DMS53 (cell line): ENCODE data around the gene MIGA2.

Experiments used
- DNase-seq: peaks from one replicate; lab custom pipeline; 2025; lab: John Stamatoyannopoulos, UW

Gene MIGA2

DNA sequence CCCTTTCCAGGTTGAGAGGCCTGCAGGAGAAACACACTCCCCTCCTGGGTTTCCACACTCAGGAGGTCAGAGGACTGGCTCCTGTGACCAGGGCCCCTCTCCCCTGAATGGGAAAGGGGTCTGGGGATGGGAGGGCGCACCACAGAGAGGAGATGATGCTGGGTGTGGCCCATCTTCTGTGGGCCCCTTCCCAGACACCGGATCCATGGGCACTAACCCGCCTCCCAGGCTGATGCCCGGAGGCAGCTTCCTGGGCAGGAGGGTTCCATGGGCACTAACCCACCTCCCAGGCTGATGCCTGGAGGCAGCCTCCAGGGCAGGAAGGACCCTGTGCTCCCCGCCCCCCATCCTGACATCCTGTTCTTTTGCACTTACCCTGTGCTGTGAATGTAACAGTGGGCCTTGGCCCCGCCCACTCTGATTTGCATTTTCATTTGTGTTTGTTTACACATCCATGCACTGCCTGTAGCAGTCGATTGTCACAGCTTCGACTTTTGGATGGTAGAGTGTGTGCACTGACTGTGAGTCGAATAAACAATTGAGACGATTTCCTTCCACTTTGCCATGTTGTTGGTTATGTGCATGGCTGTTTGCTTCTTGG, 35.2 kb downstream of the MIGA2 start:
- no peak for DNase-seq

- no peak for DNase-seq
Measured at GRCh38 chr9:129072171-129072570, 35.7 kb downstream of the MIGA2 start.

- DNase-seq, result no peak
Measured at GRCh38 chr9:129073404-129073803, 37.0 kb downstream of the MIGA2 start.

DNA sequence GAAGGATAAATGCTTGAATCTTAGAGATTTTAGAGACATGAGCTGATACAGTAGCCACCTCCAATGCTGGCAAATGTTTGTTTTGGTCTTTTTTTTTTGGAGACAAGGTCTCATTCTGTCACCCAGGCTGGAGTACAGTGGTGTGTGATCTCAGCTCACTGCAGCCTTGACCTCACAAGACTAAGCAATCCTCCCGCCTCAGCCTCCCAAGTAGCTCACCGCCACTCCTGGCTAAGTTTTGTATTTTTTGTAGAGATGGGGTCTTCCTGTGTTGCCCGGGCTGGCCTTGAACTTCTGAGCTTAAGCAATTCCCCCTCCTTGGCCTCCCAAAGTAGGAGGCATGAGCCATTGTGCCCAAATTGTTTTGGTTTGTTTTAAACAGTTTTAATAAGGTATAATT, 37.7 kb downstream of the MIGA2 start:
- no peak for DNase-seq

DNA sequence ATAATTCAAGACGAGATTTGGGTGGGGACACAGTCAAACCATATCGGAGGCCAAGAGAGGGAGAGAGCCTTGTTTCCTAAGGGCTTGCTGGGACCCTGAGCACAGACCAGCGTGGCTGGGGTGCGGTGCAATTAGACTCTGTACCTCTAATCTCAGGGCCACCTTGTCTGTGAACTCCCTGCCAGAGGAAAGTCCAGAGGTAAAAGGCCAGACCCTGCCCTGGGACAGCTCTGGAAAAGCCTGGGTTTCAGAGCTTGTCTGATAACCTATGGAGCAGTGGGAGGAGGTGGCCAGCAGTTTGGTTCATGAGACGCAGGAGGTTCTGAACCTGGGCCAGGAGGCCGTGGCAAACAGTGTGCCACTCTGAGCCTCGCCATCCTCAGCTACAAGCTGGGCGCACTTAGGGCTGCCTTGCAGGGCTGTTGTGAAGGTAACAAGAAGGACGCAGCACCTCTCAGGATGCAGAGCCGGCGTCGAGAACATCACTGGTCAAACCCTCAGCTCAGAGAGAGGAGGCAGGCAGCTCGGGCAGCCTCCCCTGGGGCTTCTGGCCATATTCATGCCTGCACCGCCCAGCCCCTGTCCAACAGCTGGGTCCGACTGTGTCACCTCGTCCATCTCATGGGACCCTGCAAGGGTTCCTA, 39.7 kb downstream of the MIGA2 start:
- no peak for DNase-seq

DNA sequence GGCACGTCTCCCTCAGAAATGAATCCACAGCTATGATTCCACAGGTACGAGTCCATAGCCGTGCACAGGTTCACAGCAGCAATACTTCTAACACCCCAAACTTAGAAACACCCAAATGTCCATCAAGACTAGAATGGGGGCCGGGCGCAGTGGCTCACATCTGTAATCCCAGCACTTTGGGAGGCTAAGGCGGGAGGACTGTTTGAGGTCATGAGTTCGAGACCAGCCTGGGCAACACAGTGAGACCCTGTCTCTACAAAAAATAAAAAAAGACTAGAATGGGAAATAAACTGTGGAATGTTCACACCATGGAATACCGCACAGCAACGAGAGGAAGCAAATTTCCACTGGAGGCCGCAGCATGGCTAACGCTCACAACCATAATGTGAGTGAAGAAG, 40.2 kb downstream of the MIGA2 start:
- no peak for DNase-seq

- DNase-seq, result no peak
Measured at GRCh38 chr9:129077236-129077635, 40.8 kb downstream of the MIGA2 start.

DNA sequence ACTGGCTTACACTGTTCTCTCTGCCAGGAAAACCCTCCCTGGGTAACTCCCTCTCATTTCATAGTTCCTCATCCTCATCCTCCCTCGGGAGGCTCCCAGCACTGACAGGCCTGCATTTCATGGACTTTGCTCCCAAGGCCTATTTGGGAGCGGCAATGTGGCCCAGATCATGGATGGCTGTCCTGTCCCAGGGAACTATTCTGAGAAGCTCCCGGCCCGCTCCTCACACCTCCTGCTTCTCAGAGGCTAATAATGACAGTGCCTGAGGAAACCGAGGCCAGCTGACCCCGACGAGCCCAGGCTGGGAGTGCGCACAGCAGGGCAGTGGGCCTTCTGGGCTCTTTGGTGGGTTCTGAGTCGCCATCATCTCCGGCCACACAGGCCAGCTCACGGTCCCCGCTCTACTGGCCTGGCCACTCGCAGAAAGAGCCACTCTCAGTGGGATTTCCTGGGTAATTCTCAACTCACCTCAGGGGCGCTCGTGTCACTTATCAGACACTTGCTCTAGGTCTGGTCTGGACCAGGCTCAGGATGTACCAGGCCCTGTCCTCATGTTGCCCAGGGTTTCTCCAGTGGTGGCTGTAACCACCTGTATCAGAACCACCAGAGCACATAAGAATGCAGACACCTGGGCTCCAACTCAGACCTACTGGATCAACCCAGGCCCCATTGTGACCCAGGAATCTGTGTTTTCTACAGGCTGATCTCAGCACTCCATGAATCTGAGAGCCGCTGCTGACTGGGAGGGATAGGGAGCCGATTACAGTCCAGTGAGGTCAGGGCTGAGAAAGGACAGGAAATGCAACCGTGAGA, 42.5 kb downstream of the MIGA2 start:
- DNase-seq, result no peak

- no peak for DNase-seq
Measured at GRCh38 chr9:129079829-129080228, 43.4 kb downstream of the MIGA2 start.

- DNase-seq, result no peak
Measured at GRCh38 chr9:129080298-129080600, 43.8 kb downstream of the MIGA2 start.

- peak; percentile 100 for DNase-seq
Measured at GRCh38 chr9:129080601-129081387, 44.4 kb downstream of the MIGA2 start, which contains the start of gene DOLPP1. Gene DOLPP1, plus strand, starts transcription at chr9:129081111. Its CDS starts 21 bp downstream, at chr9:129081132.

- DNase-seq, result peak; percentile 72
Measured at GRCh38 chr9:129081388-129081904, 45.0 kb downstream of the MIGA2 start.

- DNase-seq, result no peak
Measured at GRCh38 chr9:129084087-129084486, 47.7 kb downstream of the MIGA2 start.

DNA sequence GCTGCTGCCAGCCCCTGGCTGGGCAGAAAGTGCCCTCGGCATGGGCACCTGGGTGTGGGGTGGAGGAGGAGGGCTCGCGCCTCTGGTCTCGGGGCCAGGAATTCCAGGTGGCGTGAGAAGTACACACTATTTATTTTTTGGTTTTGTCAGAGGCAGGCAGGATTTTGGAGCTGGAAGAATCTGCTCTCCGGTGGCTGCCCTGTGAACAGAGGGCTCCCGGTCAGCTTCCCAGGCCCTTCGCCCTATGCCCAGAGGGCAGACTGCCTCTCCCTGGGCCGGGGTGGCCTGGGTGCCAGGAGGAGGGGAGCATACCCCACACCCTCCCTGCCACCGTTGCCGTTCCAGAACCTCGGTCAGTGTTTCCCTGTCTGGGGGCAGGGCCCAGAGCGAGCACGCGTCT, 52.8 kb downstream of the MIGA2 start:
- no peak for DNase-seq

GRCh38 chr9:129093602-129094386, 57.4 kb downstream of the MIGA2 start:
- no peak for DNase-seq

DNA sequence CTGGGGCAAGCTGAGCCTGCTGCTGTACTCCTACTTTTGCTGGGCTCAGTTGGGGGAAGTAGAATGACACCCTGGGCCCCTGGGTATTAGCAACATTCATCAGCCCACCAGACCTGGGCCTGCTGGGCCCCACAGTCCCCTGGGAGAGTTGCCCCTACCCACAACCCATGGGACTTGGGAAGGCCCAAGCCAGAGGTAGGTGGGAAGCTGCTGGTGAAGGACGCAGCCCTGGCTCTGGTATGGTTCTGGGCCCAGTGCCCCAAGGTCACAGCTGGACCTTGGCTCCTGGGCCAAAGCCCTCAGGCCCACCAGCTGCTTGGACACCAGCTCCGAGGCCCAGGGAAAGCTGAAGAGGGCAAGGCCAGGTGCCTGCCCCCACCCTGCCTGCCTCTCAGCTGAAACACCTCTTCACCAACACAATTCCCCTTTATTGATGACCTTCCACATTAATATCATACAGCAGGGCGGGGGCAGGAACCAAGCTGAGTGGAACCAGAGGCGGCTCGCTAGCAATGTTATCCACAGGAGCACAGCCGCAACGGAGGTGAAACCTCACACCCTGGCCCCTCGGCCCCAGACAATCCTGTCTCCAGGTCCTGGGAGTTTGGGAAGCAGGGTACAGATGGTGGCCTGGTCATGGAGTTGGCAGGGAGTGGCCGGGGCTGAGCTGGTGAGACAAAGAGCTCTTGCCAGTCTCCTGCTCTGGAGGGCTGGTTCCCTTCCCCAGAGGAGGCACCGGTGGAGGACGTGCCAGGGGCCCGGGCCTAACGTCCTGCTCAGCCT, 58.2 kb downstream of the MIGA2 start:
- DNase-seq, result no peak

- no peak for DNase-seq
Measured at GRCh38 chr9:129095170-129095667, 58.8 kb downstream of the MIGA2 start.

- no peak for DNase-seq
Measured at GRCh38 chr9:129095908-129096307, 59.5 kb downstream of the MIGA2 start.

- DNase-seq, result no peak
Measured at GRCh38 chr9:129097671-129098306, 61.4 kb downstream of the MIGA2 start.

- no peak for DNase-seq
Measured at GRCh38 chr9:129098328-129098727, 61.9 kb downstream of the MIGA2 start.
